ENCODE measurements around the gene PGR.

Gene PGR

GRCh38 chr11:101009690-101010055 lies 119.9 kb downstream of the PGR start:
- no peaks in the 10 kb centered on the region for H3K9me3 ChIP-seq (ENCODE audit: control insufficient read depth in 1 of 2, low read length in 2 of 2)
- no peak overlapping the region for H3K27ac ChIP-seq (ENCODE audit: low read length)
- no peaks in the 10 kb centered on the region for H3K36me3 ChIP-seq (ENCODE audit: control insufficient read depth in 1 of 2, insufficient read depth in 2 of 2, low read length in 2 of 2)
- H3K27me3 ChIP-seq (ENCODE audit: low read depth, low read length), result no peaks in the 10 kb centered on the region
- no peak overlapping the region for H3K4me3 ChIP-seq (ENCODE audit: low read depth in 1 of 2, low read length in 2 of 2)
- no peaks in the 10 kb centered on the region for H3K4me1 ChIP-seq (ENCODE audit: control insufficient read depth in 1 of 2, insufficient read depth in 2 of 2, low read length in 2 of 2)

- Histone ChIP-seq H3K9me3 (ENCODE audit: control insufficient read depth in 1 of 2, low read length in 2 of 2) (no peaks in the 10 kb centered on the region), H3K4me1 (ENCODE audit: control insufficient read depth in 1 of 2, insufficient read depth in 2 of 2, low read length in 2 of 2) (no peaks in the 10 kb centered on the region), H3K27ac (ENCODE audit: low read length) (no peak overlapping the region), H3K36me3 (ENCODE audit: control insufficient read depth in 1 of 2, insufficient read depth in 2 of 2, low read length in 2 of 2) (no peaks in the 10 kb centered on the region), H3K27me3 (ENCODE audit: low read depth, low read length) (no peaks in the 10 kb centered on the region), H3K4me3 (ENCODE audit: low read depth in 1 of 2, low read length in 2 of 2) (no peak overlapping the region)
Measured at GRCh38 chr11:101008961-101009689, 120.5 kb downstream of the PGR start.

GRCh38 chr11:101003468-101003867 lies 126.1 kb downstream of the PGR start:
- Histone ChIP-seq H3K27ac (ENCODE audit: low read length) (no peak overlapping the region), H3K27me3 (ENCODE audit: low read depth, low read length) (no peaks in the 10 kb centered on the region), H3K4me3 (ENCODE audit: low read depth in 1 of 2, low read length in 2 of 2) (no peak overlapping the region), H3K36me3 (ENCODE audit: control insufficient read depth in 1 of 2, insufficient read depth in 2 of 2, low read length in 2 of 2) (no peaks in the 10 kb centered on the region), H3K4me1 (ENCODE audit: control insufficient read depth in 1 of 2, insufficient read depth in 2 of 2, low read length in 2 of 2) (no peaks in the 10 kb centered on the region), H3K9me3 (ENCODE audit: control insufficient read depth in 1 of 2, low read length in 2 of 2) (no peaks in the 10 kb centered on the region)

GRCh38 chr11:100999756-101000155 lies 129.9 kb downstream of the PGR start:
- H3K4me3 ChIP-seq (ENCODE audit: low read depth in 1 of 2, low read length in 2 of 2), result no peak overlapping the region
- no peaks in the 10 kb centered on the region for H3K4me1 ChIP-seq (ENCODE audit: control insufficient read depth in 1 of 2, insufficient read depth in 2 of 2, low read length in 2 of 2)

GRCh38 chr11:100994966-100995365 lies 134.6 kb downstream of the PGR start:
- Histone ChIP-seq H3K4me1 (ENCODE audit: control insufficient read depth in 1 of 2, insufficient read depth in 2 of 2, low read length in 2 of 2) (no peaks in the 10 kb centered on the region), H3K4me3 (ENCODE audit: low read depth in 1 of 2, low read length in 2 of 2) (no peak overlapping the region), H3K36me3 (ENCODE audit: control insufficient read depth in 1 of 2, insufficient read depth in 2 of 2, low read length in 2 of 2) (no peaks in the 10 kb centered on the region), H3K27ac (ENCODE audit: low read length) (no peak overlapping the region), H3K9me3 (ENCODE audit: control insufficient read depth in 1 of 2, low read length in 2 of 2) (no peaks in the 10 kb centered on the region), H3K27me3 (ENCODE audit: low read depth, low read length) (no peaks in the 10 kb centered on the region)

More at GRCh38 chr11:100999756-101000155, 129.9 kb downstream of the PGR start:
- Histone ChIP-seq H3K9me3 (ENCODE audit: control insufficient read depth in 1 of 2, low read length in 2 of 2) (no peaks in the 10 kb centered on the region), H3K27ac (ENCODE audit: low read length) (no peak overlapping the region), H3K36me3 (ENCODE audit: control insufficient read depth in 1 of 2, insufficient read depth in 2 of 2, low read length in 2 of 2) (no peaks in the 10 kb centered on the region), H3K27me3 (ENCODE audit: low read depth, low read length) (no peaks in the 10 kb centered on the region)

- Histone ChIP-seq H3K4me3 (ENCODE audit: low read depth in 1 of 2, low read length in 2 of 2) (no peak overlapping the region), H3K9me3 (ENCODE audit: control insufficient read depth in 1 of 2, low read length in 2 of 2) (no peaks in the 10 kb centered on the region), H3K27me3 (ENCODE audit: low read depth, low read length) (no peaks in the 10 kb centered on the region), H3K4me1 (ENCODE audit: control insufficient read depth in 1 of 2, insufficient read depth in 2 of 2, low read length in 2 of 2) (no peaks in the 10 kb centered on the region), H3K27ac (ENCODE audit: low read length) (no peak overlapping the region), H3K36me3 (ENCODE audit: control insufficient read depth in 1 of 2, insufficient read depth in 2 of 2, low read length in 2 of 2) (no peaks in the 10 kb centered on the region)
Measured at GRCh38 chr11:100991541-100991940, 138.1 kb downstream of the PGR start.

GRCh38 chr11:100990931-100991330 lies 138.7 kb downstream of the PGR start:
- H3K4me3 ChIP-seq (ENCODE audit: low read depth in 1 of 2, low read length in 2 of 2), result no peak overlapping the region
- H3K4me1 ChIP-seq (ENCODE audit: control insufficient read depth in 1 of 2, insufficient read depth in 2 of 2, low read length in 2 of 2), result no peaks in the 10 kb centered on the region
- no peaks in the 10 kb centered on the region for H3K9me3 ChIP-seq (ENCODE audit: control insufficient read depth in 1 of 2, low read length in 2 of 2)
- no peaks in the 10 kb centered on the region for H3K27me3 ChIP-seq (ENCODE audit: low read depth, low read length)
- H3K36me3 ChIP-seq (ENCODE audit: control insufficient read depth in 1 of 2, insufficient read depth in 2 of 2, low read length in 2 of 2), result no peaks in the 10 kb centered on the region
- no peak overlapping the region for H3K27ac ChIP-seq (ENCODE audit: low read length)

- Histone ChIP-seq H3K27me3 (ENCODE audit: low read depth, low read length) (no peaks in the 10 kb centered on the region), H3K27ac (ENCODE audit: low read length) (no peak overlapping the region), H3K4me1 (ENCODE audit: control insufficient read depth in 1 of 2, insufficient read depth in 2 of 2, low read length in 2 of 2) (no peaks in the 10 kb centered on the region), H3K4me3 (ENCODE audit: low read depth in 1 of 2, low read length in 2 of 2) (no peak overlapping the region), H3K9me3 (ENCODE audit: control insufficient read depth in 1 of 2, low read length in 2 of 2) (no peaks in the 10 kb centered on the region), H3K36me3 (ENCODE audit: control insufficient read depth in 1 of 2, insufficient read depth in 2 of 2, low read length in 2 of 2) (peaks cover 0 to 4% of the 10 kb centered on the region in 2 donors)
Measured at GRCh38 chr11:100984668-100985067, 144.9 kb downstream of the PGR start.

GRCh38 chr11:100981196-100981824 lies 148.3 kb downstream of the PGR start:
- H3K4me1 ChIP-seq (ENCODE audit: control insufficient read depth in 1 of 2, insufficient read depth in 2 of 2, low read length in 2 of 2), result no peaks in the 10 kb centered on the region
- peaks cover 14 to 16% of the 10 kb centered on the region in 2 donors for H3K36me3 ChIP-seq (ENCODE audit: control insufficient read depth in 1 of 2, insufficient read depth in 2 of 2, low read length in 2 of 2)
- H3K9me3 ChIP-seq (ENCODE audit: control insufficient read depth in 1 of 2, low read length in 2 of 2), result no peaks in the 10 kb centered on the region
- H3K27me3 ChIP-seq (ENCODE audit: low read depth, low read length), result no peaks in the 10 kb centered on the region
- H3K4me3 ChIP-seq (ENCODE audit: low read depth in 1 of 2, low read length in 2 of 2), result no peak overlapping the region
- H3K27ac ChIP-seq (ENCODE audit: low read length), result no peak overlapping the region

GRCh38 chr11:100980156-100980555 lies 149.5 kb downstream of the PGR start:
- no peak overlapping the region for H3K27ac ChIP-seq (ENCODE audit: low read length)
- H3K4me3 ChIP-seq (ENCODE audit: low read depth in 1 of 2, low read length in 2 of 2), result no peak overlapping the region
- no peaks in the 10 kb centered on the region for H3K27me3 ChIP-seq (ENCODE audit: low read depth, low read length)
- no peaks in the 10 kb centered on the region for H3K4me1 ChIP-seq (ENCODE audit: control insufficient read depth in 1 of 2, insufficient read depth in 2 of 2, low read length in 2 of 2)
- peaks cover 22 to 23% of the 10 kb centered on the region in 2 donors for H3K36me3 ChIP-seq (ENCODE audit: control insufficient read depth in 1 of 2, insufficient read depth in 2 of 2, low read length in 2 of 2)
- no peaks in the 10 kb centered on the region for H3K9me3 ChIP-seq (ENCODE audit: control insufficient read depth in 1 of 2, low read length in 2 of 2)
